Panc1 (cell line): ENCODE measurements around the gene ST6GALNAC1. TPM values are rescaled to one million over a fixed set of nuclear protein-coding genes. Genes with fewer than 3 reads are reported as not detected.
A peak's percentile ranks its signal among the peaks of the same experiment; 100 is the strongest.

Experiments used
- ATAC-seq: fragments of 200-7000 bp; cut with Tn5 transposase; 2 replicates; pipeline ENCODE4 v1.9.1; 2020; ENCODE audit warnings: mild to moderate bottlenecking, moderate library complexity
- Bru-seq: library from RNA; stranded (reverse); fragments of 400-500 nt; gene quantifications from one replicate; lab custom pipeline; 2021; lab: Mats Ljungman, UMichigan
- BruChase-seq, 2 experiments: library from RNA; stranded (reverse); fragments of 400-500 nt; gene quantifications; one replicate each; lab custom pipeline; 2021; lab: Mats Ljungman, UMichigan
- BruUV-seq: library from RNA; stranded (reverse); fragments of 400-500 nt; replicated peaks from 2 replicates; lab custom pipeline; 2021; lab: Mats Ljungman, UMichigan
- CTCF ChIA-PET: fragments of 300-600 bp; sonication (Branson Sonifier 250); formaldehyde crosslinking; loops from one replicate; lab custom pipeline; 2022; ENCODE audit warnings: antibody characterized with exemption; lab: Charles Lee
- POLR2A ChIA-PET: fragments of 300-600 bp; sonication (Branson Sonifier 250); formaldehyde crosslinking; loops from one replicate; lab custom pipeline; 2022; ENCODE audit warnings: antibody characterized with exemption; lab: Charles Lee
- DNase-seq: peaks from one replicate; pipeline ENCODE4 v3.0.0-alpha.2; 2010; ENCODE audit warnings: low read depth, low spot score
- H3K27ac ChIP-seq: 2 replicates; pipeline ENCODE4 v1.5.1; 2011; ENCODE audit warnings: mild to moderate bottlenecking, low read length, inconsistent platforms
- H3K27me3 ChIP-seq: fragments of 200-500 bp; sonication (Bioruptor generic); 2 replicates; pipeline ENCODE4 v1.6.0; 2014; ENCODE audit warnings: low read length, inconsistent platforms; ENCODE audit not compliant: control insufficient read depth, insufficient read depth
- H3K36me3 ChIP-seq: fragments of 200-500 bp; sonication (Bioruptor generic); 2 replicates; pipeline ENCODE4 v1.5.1; 2014; ENCODE audit warnings: inconsistent platforms, mild to moderate bottlenecking, low read length, moderate library complexity; ENCODE audit not compliant: control insufficient read depth, insufficient read depth
- H3K4me1 ChIP-seq: 2 replicates; pipeline ENCODE4 v1.5.1; 2011; ENCODE audit warnings: inconsistent platforms, mild to moderate bottlenecking, low read length, moderate library complexity; ENCODE audit not compliant: control insufficient read depth, insufficient read depth
- H3K4me3 ChIP-seq, 2 experiments: 2 replicates each; pipeline ENCODE4 v1.5.1; 2011 to 2012; ENCODE audit warnings: low read depth in 2 of 2, low read length in 2 of 2, mild to moderate bottlenecking in 2 of 2, inconsistent platforms in 1 of 2, moderate library complexity in 1 of 2
- H3K9me3 ChIP-seq: fragments of 200-500 bp; sonication (Bioruptor generic); 2 replicates; pipeline ENCODE4 v1.5.1; 2014; ENCODE audit warnings: low read depth, mild to moderate bottlenecking, inconsistent platforms, low read length, moderate library complexity; ENCODE audit not compliant: control insufficient read depth, insufficient read depth
- CTCF ChIP-seq: fragments of 450-650 bp; IDR thresholded peaks from 2 replicates; pipeline ENCODE4 v1.5.1; 2017; ENCODE audit warnings: mild to moderate bottlenecking
- POLR2AphosphoS5 ChIP-seq: IDR thresholded peaks from 2 replicates; pipeline ENCODE4 v1.6.1; 2012; ENCODE audit warnings: mild to moderate bottlenecking, low read depth, low read length, moderate library complexity
- REST ChIP-seq, 2 experiments: IDR thresholded peaks; 2 replicates each; pipeline ENCODE4 v1.6.1; 2011 to 2012; ENCODE audit warnings: low read depth in 2 of 2, control low read depth in 1 of 2, low read length in 1 of 2, mild to moderate bottlenecking in 1 of 2, moderate library complexity in 1 of 2; ENCODE audit not compliant: insufficient read depth in 1 of 2
- SIN3A ChIP-seq: IDR thresholded peaks from 2 replicates; pipeline ENCODE4 v1.6.1; 2012; ENCODE audit warnings: low read depth, mild to moderate bottlenecking, low read length, moderate library complexity, borderline replicate concordance; ENCODE audit not compliant: insufficient read depth
- TCF7L2 ChIP-seq: IDR thresholded peaks from 2 replicates; pipeline ENCODE4 v1.6.1; 2011; ENCODE audit warnings: mild to moderate bottlenecking, low read depth, low read length, inconsistent platforms
- in situ Hi-C: cut with HindIII; loops from 2 replicates; pipeline ENCODE4 v1.10.0; 2016; ENCODE audit warnings: low sequenced_read_pairs, low pct_unique_long_range_greater_than_20kb
- intact Hi-C: fragments of 100-400 bp; cut with micrococcal nuclease; formaldehyde crosslinking; loops from one replicate; pipeline ENCODE4 v1.10.0; 2022; ENCODE audit not compliant: unreplicated experiment
- long read RNA-seq: library from polyadenylated mRNA; unstranded; transcript quantifications from one replicate; pipeline ENCODE4 v2.0.0, GENCODE V29; 2021; ENCODE audit not compliant: unreplicated experiment
- polyA plus RNA-seq: library from polyadenylated mRNA; unstranded; fragments of >200 nt; gene quantifications from one replicate; pipeline ENCODE4 v1.2.1, GENCODE V29; 2012; ENCODE audit warnings: missing spikeins; ENCODE audit not compliant: insufficient read length
- total RNA-seq: library from RNA; stranded (reverse); gene quantifications from one replicate; pipeline ENCODE4 v1.2.1, GENCODE V29; 2021; ENCODE audit not compliant: unreplicated experiment

Gene ST6GALNAC1
- total RNA-seq (0.15 TPM), Bru-seq, nascent RNA (percentile 12 among the genes with signal in this experiment), BruChase-seq, experiment 1, labeled RNA remaining after a 2-hour chase (percentile 15 among the genes with signal in this experiment), BruChase-seq, experiment 2, labeled RNA remaining after a 6-hour chase (percentile 18 among the genes with signal in this experiment)
- polyA plus RNA-seq: not detected
- long read RNA-seq: 0 reads

GRCh38 chr17:76643553-76644148 lies at the start of gene ST6GALNAC1:
TSS of gene ST6GALNAC1 (minus strand) at chr17:76643757. CDS start at chr17:76643638, 119 bp downstream.
- in situ Hi-C loops (no loop called here), intact Hi-C loops (no loop called here)
- ATAC-seq (no peak), DNase-seq (no peak)
- no peaks in the 10 kb centered on the region for H3K4me1 ChIP-seq
- BruUV-seq: no TSS peak
- ChIA-PET CTCF (interaction anchor here (0.8 kb wide), 1 partner anchor 21 kb away, joined by 3 read pairs; no protein-coding TSS in a partner anchor), POLR2A (no interaction called here)
- no peak within 1 kb of the TSS for H3K4me3 ChIP-seq
- TF ChIP-seq SIN3A: no peak
- no peak for TF ChIP-seq REST (IDR thresholded peaks at IDR 0.05; ENCODE audit: insufficient read depth in 1 of 2, low read depth in 2 of 2, low read length in 1 of 2)
- no peak for TF ChIP-seq TCF7L2
- TF ChIP-seq POLR2AphosphoS5: no peak
- TF ChIP-seq CTCF: no peak
- no peak within 1 kb of the TSS for H3K27ac ChIP-seq
- no peaks in the 10 kb centered on the region for H3K27me3 ChIP-seq
- H3K9me3 ChIP-seq: peaks cover 4% of the 10 kb centered on the region; the same call in 1 of the 2 replicates
- H3K36me3 ChIP-seq: no peaks in the 10 kb centered on the region

DNA sequence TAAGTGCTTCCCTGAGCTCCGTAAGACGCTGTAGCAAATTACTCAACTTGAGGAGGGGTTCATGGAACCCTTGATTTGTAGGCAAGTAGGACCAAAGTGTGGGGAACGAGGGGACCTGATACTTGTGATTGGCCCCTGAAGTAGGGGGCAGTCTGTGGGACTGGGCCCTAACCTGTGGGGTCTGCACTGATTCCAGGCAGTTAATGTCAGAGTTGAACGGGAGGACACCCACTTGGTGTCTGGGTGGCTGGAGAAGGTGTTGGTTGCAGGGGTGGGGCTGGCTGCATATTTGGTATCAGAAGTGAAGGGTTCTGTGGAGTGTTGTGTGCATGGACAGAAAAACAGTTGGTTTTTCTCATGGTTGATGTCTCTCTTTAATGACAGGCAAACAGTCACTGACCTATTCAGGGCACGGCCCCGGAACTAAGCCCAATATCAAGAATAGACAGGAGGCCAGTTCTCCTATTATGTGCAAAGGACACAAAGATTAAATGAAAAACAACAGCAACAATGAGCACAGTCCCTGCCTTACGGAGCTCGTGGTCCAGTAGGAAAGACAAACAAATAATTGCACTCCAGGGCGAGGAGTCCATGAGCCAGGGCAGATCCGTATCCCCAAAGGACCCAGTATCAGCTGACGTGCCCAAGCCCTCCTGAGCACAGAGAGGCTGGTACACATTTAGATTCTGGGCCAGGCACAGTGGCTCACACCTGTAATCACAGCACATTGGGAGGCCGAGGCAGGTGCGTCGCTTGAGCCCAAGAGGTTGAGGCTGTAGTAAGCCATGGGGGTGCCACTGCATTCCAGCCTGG lies 48.0 kb upstream of the ST6GALNAC1 start:
- Histone ChIP-seq H3K9me3 (no peaks in the 10 kb centered on the region), H3K4me1 (peaks cover 26% of the 10 kb centered on the region), H3K4me3 (no peak overlapping the region), H3K27ac (no peak overlapping the region), H3K27me3 (no peaks in the 10 kb centered on the region), H3K36me3 (no peaks in the 10 kb centered on the region)
- CTCF ChIA-PET: no interaction called here
- BruUV-seq: no TSS peak
- no peak for TF ChIP-seq TCF7L2
- TF ChIP-seq REST (IDR thresholded peaks at IDR 0.05; ENCODE audit: insufficient read depth in 1 of 2, low read depth in 2 of 2, low read length in 1 of 2): no peak
- no peak for TF ChIP-seq CTCF
- TF ChIP-seq SIN3A: no peak
- TF ChIP-seq POLR2AphosphoS5: no peak
- POLR2A ChIA-PET: no interaction called here
- in situ Hi-C loops: no loop called here
- DNase-seq (no peak), ATAC-seq (no peak)
- intact Hi-C loops: no loop called here
